Mesothelial cell of epicardium (in vitro differentiated cells): ENCODE results near the gene UXS1. TPM values are rescaled to one million over a fixed set of nuclear protein-coding genes. Genes with fewer than 3 reads are reported as not detected.

Experiments used
- DNase-seq, 2 experiments: peaks; one replicate each; pipeline ENCODE4 v3.0.0; 2021; ENCODE audit warnings: low spot score in 2 of 2; ENCODE audit not compliant: unreplicated experiment in 2 of 2
- H3K27ac Mint-ChIP-seq: 2 replicates; pipeline ENCODE4 v1.8.0; 2021; ENCODE audit warnings: mixed read lengths
- H3K27me3 Mint-ChIP-seq: 2 replicates; pipeline ENCODE4 v1.8.0; 2021; ENCODE audit warnings: low read depth, mixed read lengths
- H3K36me3 Mint-ChIP-seq: 2 replicates; pipeline ENCODE4 v1.8.0; 2021; ENCODE audit warnings: mixed read lengths
- H3K4me1 Mint-ChIP-seq: 2 replicates; pipeline ENCODE4 v1.8.0; 2021; ENCODE audit warnings: mixed read lengths
- H3K4me3 Mint-ChIP-seq: 2 replicates; pipeline ENCODE4 v1.8.0; 2021; ENCODE audit warnings: mild to moderate bottlenecking, moderate library complexity, mixed read lengths
- H3K9me3 Mint-ChIP-seq: 2 replicates; pipeline ENCODE4 v1.8.0; 2021; ENCODE audit warnings: mixed read lengths
- CTCF ChIP-seq: fragments of 200-600 bp; sonication (generic); IDR thresholded peaks from one replicate; pipeline ENCODE4 v1.5.0; 2021; ENCODE audit warnings: antibody characterized with exemption; ENCODE audit not compliant: unreplicated experiment
- total RNA-seq: library from RNA; stranded (reverse); gene quantifications from 3 replicates; pipeline ENCODE4 v1.2.1, GENCODE V29; 2021

UXS1 gene
- total RNA-seq, 1 donor from 2014 or later: 52.8 TPM

- Mint-ChIP-seq H3K9me3 (peaks cover 3% of the 10 kb centered on the region), H3K4me3 (no peak overlapping the region), H3K27ac (no peak overlapping the region), H3K4me1 (peaks cover 16% of the 10 kb centered on the region), H3K27me3 (no peaks in the 10 kb centered on the region), H3K36me3 (no peaks in the 10 kb centered on the region)
- TF ChIP-seq CTCF: no peak
- DNase-seq: no peak
These were observed 8.5 kb downstream of the UXS1 start for GRCh38 chr2:106185475-106186184.

DNA sequence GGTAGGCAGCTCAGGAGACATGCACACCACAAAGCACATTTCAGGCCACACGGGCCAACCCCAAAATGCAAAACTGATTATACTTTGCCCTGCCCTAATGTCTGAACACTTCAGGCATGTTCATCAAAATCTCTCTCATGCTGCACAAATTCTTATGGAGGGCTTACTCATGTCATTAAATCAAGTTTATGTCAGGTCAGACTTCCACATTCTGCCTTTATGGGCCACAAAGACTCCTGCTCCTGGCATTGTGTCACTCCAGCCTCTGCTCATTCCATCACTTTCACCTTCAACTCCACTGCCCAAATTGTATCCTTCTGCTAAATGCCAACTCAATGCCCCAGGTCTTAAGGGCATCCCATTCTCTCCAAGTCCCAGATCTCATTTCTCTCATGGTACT, 9.2 kb downstream of the UXS1 start:
- Mint-ChIP-seq H3K36me3 (no peaks in the 10 kb centered on the region), H3K4me3 (no peak overlapping the region), H3K27me3 (no peaks in the 10 kb centered on the region), H3K27ac (no peak overlapping the region), H3K4me1 (peaks cover 16% of the 10 kb centered on the region), H3K9me3 (peaks cover 3% of the 10 kb centered on the region)
- DNase-seq: no peak
- TF ChIP-seq CTCF: no peak

- TF ChIP-seq CTCF: no peak
- peaks cover 16% of the 10 kb centered on the region for H3K4me1 Mint-ChIP-seq
- no peaks in the 10 kb centered on the region for H3K27me3 Mint-ChIP-seq
- no peak overlapping the region for H3K4me3 Mint-ChIP-seq
- H3K36me3 Mint-ChIP-seq: no peaks in the 10 kb centered on the region
- no peak overlapping the region for H3K27ac Mint-ChIP-seq
- DNase-seq: no peak
- peaks cover 3% of the 10 kb centered on the region for H3K9me3 Mint-ChIP-seq
These were observed 9.7 kb downstream of the UXS1 start for GRCh38 chr2:106184394-106184793.

GRCh38 chr2:106183101-106183696, 10.9 kb downstream of the UXS1 start:
- no peaks in the 10 kb centered on the region for H3K27me3 Mint-ChIP-seq
- peaks cover 3% of the 10 kb centered on the region for H3K9me3 Mint-ChIP-seq
- H3K36me3 Mint-ChIP-seq: peaks cover under 1% of the 10 kb centered on the region
- H3K4me1 Mint-ChIP-seq: peaks cover 16% of the 10 kb centered on the region
- H3K4me3 Mint-ChIP-seq: no peak overlapping the region
- H3K27ac Mint-ChIP-seq: peak overlapping the region; percentile 72
- no peak for DNase-seq
- no peak for TF ChIP-seq CTCF

GRCh38 chr2:106181064-106181463, 13.0 kb downstream of the UXS1 start:
- TF ChIP-seq CTCF: no peak
- Mint-ChIP-seq H3K36me3 (peaks cover 4% of the 10 kb centered on the region), H3K4me1 (peaks cover 16% of the 10 kb centered on the region), H3K4me3 (no peak overlapping the region), H3K27ac (no peak overlapping the region), H3K27me3 (no peaks in the 10 kb centered on the region), H3K9me3 (peaks cover 3% of the 10 kb centered on the region)
- DNase-seq: no peak
